IMR-90 (cell line): ENCODE measurements around the gene NAA15. TPM values are rescaled to one million over a fixed set of nuclear protein-coding genes. Genes with fewer than 3 reads are reported as not detected.

Experiments
- microRNA-seq, 2 experiments: library from miRNA; stranded (forward) in 1 of 2; unstranded in 1 of 2; fragments of 10-50 nt in 1 of 2; fragments of <30 nt in 1 of 2; gene quantifications in 1 of 2; microRNA quantifications in 1 of 2; one replicate each; pipeline versions ENCODE3 to v1.1.0; 2013 to 2020; ENCODE audit not compliant: insufficient read depth in 1 of 2, insufficient read length in 1 of 2, unreplicated experiment in 1 of 2
- polyA plus RNA-seq, 3 experiments: library from polyadenylated mRNA; depleted of rRNA; stranded (reverse); fragments of >200 nt; gene quantifications; 2 replicates each; pipeline ENCODE4 v1.2.3, GENCODE V29; 2012; ENCODE audit warnings: low replicate concordance in 1 of 3
- small RNA-seq, 5 experiments: library from RNA; depleted of rRNA; stranded (forward); fragments of <200 nt; gene quantifications; one replicate each; pipeline ENCODE3, GENCODE V24; 2012
- total RNA-seq: library from RNA; depleted of rRNA; stranded (reverse); fragments of >200 nt; gene quantifications from 2 replicates; pipeline ENCODE4 v1.2.3, GENCODE V29; 2012; rRNA removed

NAA15 gene
- total and polyA plus RNA-seq, 2 of the 4 experiments (the other 2 are of a cell fraction), result 11.0 to 43.4 TPM

Small RNAs within 50 kb of the gene (microRNA-seq; reads per million reads assigned to microRNA genes)
- gene RF01225 (ENCODE audit: insufficient read depth, insufficient read length) (not detected), gene RNU6-1074P (ENCODE audit: insufficient read depth, insufficient read length) (not detected), gene RNU6-1214P (ENCODE audit: insufficient read depth, insufficient read length) (not detected)

Small RNAs within 50 kb of the gene (small RNA-seq; reads per million reads assigned to genes)
- gene RF01225, result 0 reads per million in 5 experiments
- gene RNU6-1074P, result 0 reads per million in 5 experiments
- gene RNU6-1214P, result 0 reads per million in 5 experiments

Other genes starting within 250 kb of the NAA15 start
- 37.8 and 42.3 TPM in 2 replicates for gene ELF2, start 124.3 kb upstream of the NAA15 start, total RNA-seq
- gene ELF2, start 124.3 kb upstream of the NAA15 start, polyA plus RNA-seq (2012; rRNA removed), result 13.7 and 14.5 TPM in 2 replicates
- 35.0 and 44.4 TPM in 2 replicates for gene MGARP, start 21.3 kb upstream of the NAA15 start, total RNA-seq
- 34.7 and 35.1 TPM in 2 replicates for gene MGARP, start 21.3 kb upstream of the NAA15 start, polyA plus RNA-seq (2012; rRNA removed)
- 25.1 and 33.9 TPM in 2 replicates for gene NDUFC1, start 972 bp downstream of the NAA15 start, total RNA-seq
- 65.1 and 76.5 TPM in 2 replicates for gene NDUFC1, start 972 bp downstream of the NAA15 start, polyA plus RNA-seq (2012; rRNA removed)
- gene RAB33B, start 152.6 kb downstream of the NAA15 start, total RNA-seq, result 7.3 and 11.4 TPM in 2 replicates
- 3.2 and 3.7 TPM in 2 replicates for gene RAB33B, start 152.6 kb downstream of the NAA15 start, polyA plus RNA-seq (2012; rRNA removed)